Neural cell (in vitro differentiated cells): ENCODE measurements around the gene LETMD1. TPM values are rescaled to one million over a fixed set of nuclear protein-coding genes. Genes with fewer than 3 reads are reported as not detected.
A peak's percentile ranks its signal among the peaks of the same experiment; 100 is the strongest.

Experiments
- H2AFZ ChIP-seq: fragments of 200-600, 300-800 bp; sonication (generic), shearing (Covaris generic); 2 replicates; pipeline ENCODE4 v1.6.0; 2014; ENCODE audit warnings: low read depth, mild to moderate bottlenecking, antibody characterized with exemption, low read length, moderate library complexity
- H3F3A ChIP-seq: fragments of 200-600 bp; shearing (Covaris generic); 2 replicates; pipeline ENCODE4 v1.6.1; 2016; ENCODE audit warnings: mild to moderate bottlenecking, moderate library complexity, mixed read lengths, antibody characterized with exemption, low read length; ENCODE audit not compliant: insufficient read depth, poor library complexity, severe bottlenecking
- H3K27ac ChIP-seq: fragments of 200-600, 300-800 bp; sonication (generic), shearing (Covaris generic); 2 replicates; pipeline ENCODE4 v1.5.1; 2014; ENCODE audit warnings: mild to moderate bottlenecking, low read length, moderate library complexity
- H3K27me3 ChIP-seq: fragments of 300-800, 200-600 bp; sonication (generic), shearing (Covaris generic); 2 replicates; pipeline ENCODE4 v1.6.0; 2014; ENCODE audit warnings: mild to moderate bottlenecking, low read depth, low read length, moderate library complexity; ENCODE audit not compliant: insufficient read depth
- H3K36me3 ChIP-seq: fragments of 300-800, 200-600 bp; sonication (generic), shearing (Covaris generic); 2 replicates; pipeline ENCODE4 v1.5.1; 2014; ENCODE audit warnings: mild to moderate bottlenecking, antibody characterized with exemption, low read length, moderate library complexity; ENCODE audit not compliant: insufficient read depth
- H3K4me2 ChIP-seq: fragments of 300-800, 200-600 bp; sonication (generic), shearing (Covaris generic); 2 replicates; pipeline ENCODE4 v1.6.0; 2014; ENCODE audit warnings: mild to moderate bottlenecking, low read length
- H3K4me3 ChIP-seq: fragments of 300-800, 200-600 bp; sonication (generic), shearing (Covaris generic); 2 replicates; pipeline ENCODE4 v1.5.1; 2014; ENCODE audit warnings: mild to moderate bottlenecking, low read length, moderate library complexity
- H3K79me2 ChIP-seq: fragments of 200-600 bp; shearing (Covaris generic); replicated peaks from 2 replicates; pipeline ENCODE4 v1.6.0; 2014; ENCODE audit warnings: mild to moderate bottlenecking, low read length, moderate library complexity; ENCODE audit not compliant: insufficient read depth
- H3K9ac ChIP-seq: fragments of 300-800, 200-600 bp; sonication (generic), shearing (Covaris generic); 2 replicates; pipeline ENCODE4 v1.6.1; 2016; ENCODE audit warnings: mild to moderate bottlenecking, low read length, mixed read lengths
- H3K9me2 ChIP-seq: fragments of 200-600 bp; shearing (Covaris generic); 2 replicates; pipeline ENCODE4 v1.6.1; 2016; ENCODE audit warnings: mild to moderate bottlenecking, low read length, mixed read lengths; ENCODE audit not compliant: insufficient read depth
- H3K9me3 ChIP-seq: fragments of 200-600, 300-800 bp; sonication (generic), shearing (Covaris generic); 2 replicates; pipeline ENCODE4 v1.6.1; 2016; ENCODE audit warnings: mild to moderate bottlenecking, mixed run types, low read length, moderate library complexity, mixed read lengths
- H4K20me1 ChIP-seq: fragments of 200-600 bp; shearing (Covaris generic); 2 replicates; pipeline ENCODE4 v1.6.1; 2016; ENCODE audit warnings: mild to moderate bottlenecking, mixed run types; ENCODE audit not compliant: insufficient read depth
- CTCF ChIP-seq: fragments of 450-650 bp; IDR thresholded peaks from 2 replicates; pipeline ENCODE4 v1.5.1; 2014; ENCODE audit warnings: antibody characterized with exemption, mild to moderate bottlenecking, moderate library complexity; ENCODE audit not compliant: poor library complexity, severe bottlenecking
- EP300 ChIP-seq: fragments of 450-650 bp; conservative IDR thresholded peaks from 2 replicates; pipeline ENCODE4 v1.6.1; 2014; ENCODE audit warnings: antibody characterized with exemption, mild to moderate bottlenecking, moderate library complexity; ENCODE audit not compliant: poor library complexity, severe bottlenecking
- EZH2 ChIP-seq: fragments of 200-600, 300-800 bp; shearing (Covaris generic), sonication (generic); IDR thresholded peaks from 2 replicates; pipeline ENCODE4 v1.6.1; 2014; ENCODE audit warnings: antibody characterized with exemption, low read length, borderline replicate concordance, mild to moderate bottlenecking; ENCODE audit not compliant: insufficient read depth, poor library complexity, severe bottlenecking
- MXI1 ChIP-seq: fragments of 450-650 bp; conservative IDR thresholded peaks from 2 replicates; pipeline ENCODE4 v1.6.1; 2014; ENCODE audit warnings: antibody characterized with exemption, mild to moderate bottlenecking; ENCODE audit not compliant: poor library complexity, severe bottlenecking
- POLR2AphosphoS5 ChIP-seq: IDR thresholded peaks from 2 replicates; pipeline ENCODE4 v1.6.1; 2012
- RAD21 ChIP-seq: fragments of 450-650 bp; conservative IDR thresholded peaks from 2 replicates; pipeline ENCODE4 v1.6.1; 2014; ENCODE audit warnings: antibody characterized with exemption, mild to moderate bottlenecking, moderate library complexity
- REST ChIP-seq: IDR thresholded peaks from 2 replicates; pipeline ENCODE4 v1.6.1; 2012; ENCODE audit warnings: borderline replicate concordance
- SMC3 ChIP-seq: fragments of 450-650 bp; conservative IDR thresholded peaks from 2 replicates; pipeline ENCODE4 v1.6.1; 2014; ENCODE audit warnings: antibody characterized with exemption, mild to moderate bottlenecking, moderate library complexity; ENCODE audit not compliant: poor library complexity
- TAF1 ChIP-seq: IDR thresholded peaks from 2 replicates; pipeline ENCODE4 v1.6.1; 2012; ENCODE audit warnings: low read depth
- polyA plus RNA-seq: library from polyadenylated mRNA; depleted of rRNA; stranded (reverse); fragments of >200 nt; gene quantifications from 2 replicates; pipeline ENCODE4 v1.2.3, GENCODE V29; 2014

LETMD1 gene
- polyA plus RNA-seq, 1 donor from 2014 or later = 101 TPM

GRCh38 chr12:51080136-51080535 lies 32.0 kb downstream of the LETMD1 start:
- peaks cover 62% of the 10 kb centered on the region for H3K79me2 ChIP-seq
- no peaks in the 10 kb centered on the region for H3K9me2 ChIP-seq
- H3F3A ChIP-seq = no peaks in the 10 kb centered on the region
- H3K9me3 ChIP-seq = no peaks in the 10 kb centered on the region
- no peaks in the 10 kb centered on the region for H3K36me3 ChIP-seq
- no peaks in the 10 kb centered on the region for H3K27me3 ChIP-seq
- peak overlapping the region; percentile 43 for H3K4me3 ChIP-seq
- no peak overlapping the region for H3K4me2 ChIP-seq
- no peak overlapping the region for H2AFZ ChIP-seq
- H3K27ac ChIP-seq = no peak overlapping the region
- H4K20me1 ChIP-seq = peaks cover 45% of the 10 kb centered on the region
- no peak overlapping the region for H3K9ac ChIP-seq
- TF ChIP-seq REST (no peak), MXI1 (no peak), EP300 (no peak), SMC3 (no peak), CTCF (no peak), TAF1 (no peak), RAD21 (no peak), POLR2AphosphoS5 (no peak), EZH2 (no peak)

GRCh38 chr12:51081421-51081820 lies 33.3 kb downstream of the LETMD1 start:
- H3K36me3 ChIP-seq = no peaks in the 10 kb centered on the region
- H3K9ac ChIP-seq = peak overlapping the region; percentile 100
- peak overlapping the region; percentile 97 for H3K4me3 ChIP-seq
- no peaks in the 10 kb centered on the region for H3K27me3 ChIP-seq
- TF ChIP-seq REST (no peak), EZH2 (no peak), SMC3 (no peak), POLR2AphosphoS5 (no peak), RAD21 (no peak), CTCF (no peak), MXI1 (no peak), TAF1 (no peak), EP300 (no peak)
- no peaks in the 10 kb centered on the region for H3K9me3 ChIP-seq
- H4K20me1 ChIP-seq = peaks cover 39% of the 10 kb centered on the region
- peaks cover 50% of the 10 kb centered on the region for H3K79me2 ChIP-seq
- peak overlapping the region; percentile 92 for H3K4me2 ChIP-seq
- no peaks in the 10 kb centered on the region for H3K9me2 ChIP-seq
- no peak overlapping the region for H2AFZ ChIP-seq
- H3K27ac ChIP-seq = peak overlapping the region; percentile 97
- no peaks in the 10 kb centered on the region for H3F3A ChIP-seq
